ENCODE measurements around the gene WDR91. TPM values are rescaled to one million over a fixed set of nuclear protein-coding genes. Genes with fewer than 3 reads are reported as not detected.

WDR91 gene
- total RNA-seq, 1 donor from 2014 or later: 27.1 TPM

DNA sequence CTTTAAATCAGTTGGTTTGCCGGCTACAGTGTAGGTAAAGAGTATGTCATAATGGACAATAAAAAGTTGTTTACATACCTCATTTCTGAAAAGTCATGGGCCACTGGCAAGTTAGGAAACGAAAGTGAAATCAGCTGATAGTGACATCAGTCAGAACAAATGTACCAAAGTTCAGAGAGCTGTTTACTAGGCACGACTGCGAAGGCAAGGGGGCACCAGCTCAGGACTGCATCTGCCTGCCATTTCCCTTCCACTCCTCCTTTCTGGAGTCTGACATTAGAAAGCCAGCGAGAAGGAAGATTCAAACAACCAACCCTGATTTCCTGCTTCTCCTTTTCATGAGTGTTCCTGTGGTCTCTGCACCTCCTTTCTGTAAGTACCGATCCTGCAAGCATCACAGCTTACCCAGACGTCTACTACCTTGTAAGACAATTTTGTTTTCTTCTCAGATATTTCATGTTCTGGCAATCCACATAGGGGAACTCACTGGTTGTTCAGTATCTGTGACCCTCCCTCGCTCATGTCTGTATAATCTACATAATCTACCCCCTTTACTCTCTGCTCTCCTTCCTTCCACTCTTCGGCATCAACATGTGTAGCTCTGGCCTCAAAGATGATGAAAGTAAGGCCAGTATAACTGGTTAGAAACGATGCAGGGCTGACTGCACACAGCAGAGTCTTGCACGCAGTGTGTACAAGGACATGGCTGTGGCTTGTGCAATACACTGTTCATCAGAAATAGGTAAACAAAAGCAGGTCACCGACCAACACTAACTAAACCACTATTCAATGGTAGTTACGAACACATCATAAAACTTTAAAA, 63.2 kb downstream of the WDR91 start, which contains the start of gene TMEM140:
TSS of gene TMEM140 (plus strand) at position 174 of the 823 bp plus-strand sequence. CDS start 16,370 bp downstream, outside the sequence.
- peaks cover 54% of the 10 kb centered on the region for H3K4me1 ChIP-seq
- peak; percentile 14 for TF ChIP-seq CTCF (IDR thresholded peaks at IDR 0.05)
- no peaks in the 10 kb centered on the region for H3K9me3 ChIP-seq
- no peaks in the 10 kb centered on the region for H3K27me3 ChIP-seq (ENCODE audit: low read depth)
- intact Hi-C loops (cut with DNase I): no loop called here
- no peaks in the 10 kb centered on the region for H3K36me3 ChIP-seq
- DNase-seq: no peak
- H3K27ac ChIP-seq: peak within 1 kb of the TSS; percentile 95
- peak; percentile 84 to 92 for ATAC-seq
- H3K4me3 ChIP-seq: peak within 1 kb of the TSS; percentile 63

DNA sequence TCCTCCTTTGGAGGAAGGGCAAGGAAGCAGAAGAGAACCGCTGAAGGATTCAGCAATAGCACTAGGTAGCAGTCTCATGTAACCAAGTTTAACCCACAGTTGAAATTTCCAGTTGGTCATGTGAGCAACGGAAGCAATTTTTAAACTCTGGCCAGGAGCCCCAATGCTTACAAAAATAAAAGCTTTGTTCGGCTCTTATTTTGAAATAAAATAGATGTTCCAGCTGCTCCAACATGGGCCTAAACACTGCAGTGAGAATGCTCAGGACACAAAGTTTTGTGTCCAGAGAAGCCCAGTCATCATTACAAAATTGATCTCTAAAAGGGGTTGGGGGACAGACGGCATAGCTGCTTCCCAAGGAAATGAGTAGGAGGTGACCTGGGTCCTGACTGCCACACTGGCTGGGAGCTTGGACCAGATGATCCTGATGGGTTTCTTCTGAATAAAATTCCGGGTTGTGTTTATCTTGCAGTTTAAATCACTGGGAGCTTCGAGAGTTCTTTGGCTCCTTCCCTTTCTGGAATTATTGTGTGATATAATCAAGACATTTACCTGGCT, 63.9 kb downstream of the WDR91 start:
- Histone ChIP-seq H3K4me1 (peaks cover 53% of the 10 kb centered on the region), H3K4me3 (peak overlapping the region; percentile 63), H3K27ac (peak overlapping the region; percentile 95), H3K27me3 (ENCODE audit: low read depth) (no peaks in the 10 kb centered on the region), H3K36me3 (no peaks in the 10 kb centered on the region), H3K9me3 (no peaks in the 10 kb centered on the region)
- ATAC-seq (peak; percentile 38 to 40), DNase-seq (no peak)
- no peak for TF ChIP-seq CTCF (IDR thresholded peaks at IDR 0.05)
- intact Hi-C loops (cut with DNase I): no loop called here

- Histone ChIP-seq H3K9me3 (no peaks in the 10 kb centered on the region), H3K4me3 (no peak overlapping the region), H3K27me3 (ENCODE audit: low read depth) (no peaks in the 10 kb centered on the region), H3K4me1 (peaks cover 24% of the 10 kb centered on the region), H3K27ac (peak overlapping the region; percentile 15), H3K36me3 (no peaks in the 10 kb centered on the region)
- no peak for DNase-seq
- ATAC-seq: no peak
- intact Hi-C loops (cut with DNase I): no loop called here
- TF ChIP-seq CTCF (IDR thresholded peaks at IDR 0.05): no peak
Measured at GRCh38 chr7:135143885-135144668, 67.2 kb downstream of the WDR91 start.

Small RNAs within 50 kb of the gene (microRNA-seq; reads per million reads assigned to microRNA genes)
- not detected for gene MIR6509 (ENCODE audit: borderline number of aligned reads)

Other genes with a start within 250 kb of the WDR91 start
- 6.1 TPM for gene AGBL3, start 225.0 kb downstream of the WDR91 start, total RNA-seq
- 39.3 TPM for gene TMEM140, start 63.5 kb downstream of the WDR91 start, total RNA-seq
- 39.6 TPM for gene CYREN, start 40.8 kb downstream of the WDR91 start, total RNA-seq
- not detected for gene STRA8, start 22.3 kb upstream of the WDR91 start, total RNA-seq